SK-N-SH (cell line): Measurements from ENCODE around the gene BRD7. TPM values are rescaled to one million over a fixed set of nuclear protein-coding genes. Genes with fewer than 3 reads are reported as not detected.

ENCODE experiments used
- CTCF ChIA-PET: fragments of 300-600, 350-600 bp; formaldehyde crosslinking; extraction: SDS; loops from one replicate; lab custom pipeline; 2021; lab: Yijun Ruan, JAX
- POLR2A ChIA-PET: fragments of 350-600 bp; sonication (Branson Sonifier 250); formaldehyde crosslinking; extraction: SDS; loops from one replicate; lab custom pipeline; 2020; ENCODE audit warnings: antibody characterized with exemption, inconsistent platforms; lab: Yijun Ruan, JAX
- DNase-seq: peaks from one replicate; pipeline ENCODE4 v3.0.0; 2012
- H2AFZ ChIP-seq: fragments of 200-600 bp; sonication (generic); 2 replicates; pipeline ENCODE4 v1.8.1; 2016; ENCODE audit warnings: antibody characterized with exemption, mild to moderate bottlenecking, low read depth
- H3F3A ChIP-seq: fragments of 200-600 bp; sonication (generic); replicated peaks from 2 replicates; pipeline ENCODE3; 2016; ENCODE audit warnings: antibody characterized with exemption, mild to moderate bottlenecking; ENCODE audit not compliant: insufficient read depth
- H3K27ac ChIP-seq, 2 experiments: fragments of 200-500 bp in 1 of 2; fragments of 200-600 bp in 1 of 2; sonication (Bioruptor generic) in 1 of 2; sonication (generic), shearing (Covaris generic) in 1 of 2; 2 replicates each; pipeline versions ENCODE4 v1.5.1 to v1.6.1; 2014 to 2016; ENCODE audit warnings: low read depth in 2 of 2, inconsistent platforms in 1 of 2, low read length in 1 of 2, mild to moderate bottlenecking in 1 of 2, mixed read lengths in 1 of 2
- H3K27me3 ChIP-seq: fragments of 200-600 bp; sonication (generic), shearing (Covaris generic); 2 replicates; pipeline ENCODE4 v1.6.1; 2016; ENCODE audit warnings: mixed run types; ENCODE audit not compliant: insufficient read depth
- H3K36me3 ChIP-seq, 2 experiments: fragments of 200-500 bp in 1 of 2; fragments of 200-600 bp in 1 of 2; sonication (Bioruptor generic) in 1 of 2; sonication (generic) in 1 of 2; replicated peaks in 1 of 2; 2 replicates each; pipeline versions ENCODE3 to v1.5.1; 2014 to 2016; ENCODE audit warnings: low read length in 1 of 2, mild to moderate bottlenecking in 1 of 2; ENCODE audit not compliant: insufficient read depth in 2 of 2, control insufficient read depth in 1 of 2
- H3K4me1 ChIP-seq, 2 experiments: fragments of 200-500 bp in 1 of 2; fragments of 200-600 bp in 1 of 2; sonication (Bioruptor generic) in 1 of 2; sonication (generic), shearing (Covaris generic) in 1 of 2; 2 replicates each; pipeline versions ENCODE4 v1.5.1 to v1.6.1; 2014 to 2016; ENCODE audit warnings: low read depth in 1 of 2, low read length in 1 of 2, mixed run types in 1 of 2; ENCODE audit not compliant: insufficient read depth in 2 of 2, control insufficient read depth in 1 of 2
- H3K4me2 ChIP-seq: fragments of 200-600 bp; sonication (generic), shearing (Covaris generic); 2 replicates; pipeline ENCODE4 v1.6.1; 2017; ENCODE audit warnings: mixed run types
- H3K4me3 ChIP-seq, 2 experiments: fragments of 200-500 bp in 1 of 2; fragments of 200-600 bp in 1 of 2; sonication (Bioruptor generic) in 1 of 2; sonication (generic), shearing (Covaris generic) in 1 of 2; 2 replicates each; pipeline versions ENCODE4 v1.5.1 to v1.8.1; 2014 to 2016; ENCODE audit warnings: low read depth in 2 of 2, inconsistent platforms in 1 of 2, low read length in 1 of 2, mild to moderate bottlenecking in 1 of 2, mixed read lengths in 1 of 2, moderate library complexity in 1 of 2
- H3K79me2 ChIP-seq: fragments of 200-600 bp; sonication (generic); 2 replicates; pipeline ENCODE4 v1.8.1; 2017; ENCODE audit warnings: mild to moderate bottlenecking; ENCODE audit not compliant: insufficient read depth
- H3K9ac ChIP-seq: fragments of 200-600 bp; sonication (generic); 2 replicates; pipeline ENCODE4 v1.6.1; 2017; ENCODE audit warnings: mixed run types
- H3K9me2 ChIP-seq: fragments of 200-600 bp; sonication (generic); 2 replicates; pipeline ENCODE4 v1.6.1; 2017; ENCODE audit warnings: mixed run types
- H3K9me3 ChIP-seq: fragments of 200-600 bp; sonication (generic); 2 replicates; pipeline ENCODE4 v1.6.1; 2017; ENCODE audit warnings: mixed run types, mild to moderate bottlenecking, moderate library complexity
- H4K20me1 ChIP-seq: fragments of 200-600 bp; sonication (generic); 2 replicates; pipeline ENCODE4 v1.6.1; 2017; ENCODE audit warnings: mild to moderate bottlenecking, mixed run types; ENCODE audit not compliant: insufficient read depth
- CHD2 ChIP-seq: fragments of 150-350 bp; IDR thresholded peaks from 2 replicates; pipeline ENCODE4 v1.6.1; 2018; ENCODE audit warnings: low read length; ENCODE audit not compliant: partially characterized antibody
- EZH2phosphoT487 ChIP-seq: fragments of 200-600 bp; sonication (generic); IDR thresholded peaks from 2 replicates; pipeline ENCODE4 v1.6.1; 2017; ENCODE audit warnings: low read depth, mixed run types, mild to moderate bottlenecking, antibody characterized with exemption, moderate library complexity, borderline replicate concordance
- FOXJ3 ChIP-seq: sonication (generic); formaldehyde crosslinking; IDR thresholded peaks from 2 replicates; pipeline ENCODE4 v1.5.1; 2020; ENCODE audit warnings: mild to moderate bottlenecking, missing genetic modification reagents
- GABPA ChIP-seq: IDR thresholded peaks from 2 replicates; pipeline ENCODE4 v1.4.0; 2012; ENCODE audit warnings: low read depth, mild to moderate bottlenecking
- GATA2 ChIP-seq: sonication (generic); formaldehyde crosslinking; IDR thresholded peaks from 2 replicates; pipeline ENCODE4 v1.5.0; 2020; ENCODE audit warnings: mild to moderate bottlenecking, missing genetic modification reagents
- MEF2A ChIP-seq: IDR thresholded peaks from 2 replicates; pipeline ENCODE4 v1.4.0; 2012; ENCODE audit warnings: low read depth, borderline replicate concordance
- MXI1 ChIP-seq: IDR thresholded peaks from 2 replicates; pipeline ENCODE4 v1.6.1; 2012; ENCODE audit warnings: mild to moderate bottlenecking, low read depth, low read length, improper control_type of control experiment
- NFIC ChIP-seq: IDR thresholded peaks from 2 replicates; pipeline ENCODE4 v1.4.0; 2012; ENCODE audit warnings: borderline replicate concordance
- POLR2AphosphoS5 ChIP-seq: IDR thresholded peaks from 2 replicates; pipeline ENCODE4 v1.6.1; 2012; ENCODE audit warnings: low read depth, low read length
- RAD21 ChIP-seq: IDR thresholded peaks from 2 replicates; pipeline ENCODE4 v1.6.1; 2012; ENCODE audit warnings: mild to moderate bottlenecking, low read length
- RCOR1 ChIP-seq: fragments of 150-350 bp; IDR thresholded peaks from 2 replicates; pipeline ENCODE4 v1.6.1; 2017; ENCODE audit warnings: antibody characterized with exemption, low read length
- RFX5 ChIP-seq: IDR thresholded peaks from 2 replicates; pipeline ENCODE4 v1.6.1; 2012; ENCODE audit warnings: mild to moderate bottlenecking, improper control_type of control experiment, low read length
- RXRA ChIP-seq: IDR thresholded peaks from 2 replicates; pipeline ENCODE4 v1.4.0; 2012; ENCODE audit warnings: low read depth, mild to moderate bottlenecking, borderline replicate concordance
- SIN3A ChIP-seq: IDR thresholded peaks from 2 replicates; pipeline ENCODE4 v1.6.1; 2012; ENCODE audit warnings: low read depth, mild to moderate bottlenecking, low read length, moderate library complexity, borderline replicate concordance
- SMC3 ChIP-seq: IDR thresholded peaks from 2 replicates; pipeline ENCODE4 v1.6.1; 2012; ENCODE audit warnings: low read depth, low read length, improper control_type of control experiment
- WGBS: methylation state at CpG from one replicate; pipeline ENCODE4 v1.1.6; 2017; ENCODE audit warnings: low lambda C conversion rate; 5-methylcytosine and 5-hydroxymethylcytosine counted together
- polyA plus RNA-seq, 3 experiments: library from polyadenylated mRNA; depleted of rRNA; stranded (reverse); fragments of >200 nt; gene quantifications; 2 replicates each; pipeline ENCODE4 v1.2.3, GENCODE V29; 2012
- TF ChIP-seq, protein P1 (sequence below): IDR thresholded peaks from 2 replicates; pipeline ENCODE4 v1.6.1; 2012; ENCODE audit warnings: mild to moderate bottlenecking, low read depth, low read length, moderate library complexity
- TF ChIP-seq, protein P2 (sequence below): IDR thresholded peaks from 2 replicates; pipeline ENCODE4; 2012
- TF ChIP-seq, protein P3 (sequence below): fragments of 200-600 bp; sonication (generic); IDR thresholded peaks from 2 replicates; pipeline ENCODE4 v1.6.1; 2017; ENCODE audit warnings: antibody characterized with exemption, mild to moderate bottlenecking, moderate library complexity

The BRD7 gene
- polyA plus RNA-seq, 1 of the 3 experiments (the other 2 are of a cell fraction) = 32.9 TPM

DNA sequence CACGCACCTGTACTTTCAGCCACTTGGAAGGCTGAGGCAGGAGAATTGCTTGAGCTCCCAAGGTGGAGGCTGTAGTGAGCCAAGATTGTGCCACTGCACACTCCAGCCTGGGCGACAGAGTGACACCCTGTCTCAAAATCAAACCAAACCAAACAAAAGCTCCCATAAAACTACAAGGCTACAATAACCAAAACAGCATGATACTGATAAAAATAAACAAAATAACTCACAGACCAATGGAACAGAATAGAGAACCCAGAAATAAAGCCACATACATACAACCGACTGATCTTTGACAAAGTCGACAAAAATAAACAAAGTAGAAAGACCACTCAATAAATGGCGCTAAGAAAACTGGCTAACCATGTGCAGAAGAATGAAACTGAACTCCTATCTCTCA is 37.2 kb downstream of the BRD7 start:
- H4K20me1 ChIP-seq = no peaks in the 10 kb centered on the region
- H3K27ac ChIP-seq = no peak overlapping the region
- no peak overlapping the region for H3K4me2 ChIP-seq
- H3K36me3 ChIP-seq = peaks cover 64 to 70% of the 10 kb centered on the region in 2 experiments
- H3K27me3 ChIP-seq = no peaks in the 10 kb centered on the region
- no peaks in the 10 kb centered on the region for H3F3A ChIP-seq
- no peak for DNase-seq
- H3K4me3 ChIP-seq = no peak overlapping the region
- 98% methylated on average over 5 of the region's 5 CpGs for WGBS
- ChIA-PET POLR2A (interaction anchor here (0.6 kb wide), 1 partner anchor 111 kb away, joined by 3 read pairs; no protein-coding TSS in a partner anchor), CTCF (interaction anchor here (1.0 kb wide), 1 partner anchor 334 kb away, joined by 3 read pairs; no protein-coding TSS in a partner anchor)
- no peak overlapping the region for H2AFZ ChIP-seq
- H3K9me2 ChIP-seq = no peaks in the 10 kb centered on the region
- no peak overlapping the region for H3K9ac ChIP-seq
- H3K79me2 ChIP-seq = peaks cover 11% of the 10 kb centered on the region
- H3K4me1 ChIP-seq = no peaks in the 10 kb centered on the region
- TF ChIP-seq CHD2 = no peak
- TF ChIP-seq NFIC = no peak
- TF ChIP-seq FOXJ3 (CRISPR knock-in tag) = no peak
- no peak for TF ChIP-seq EZH2phosphoT487
- TF ChIP-seq, protein P1, sequence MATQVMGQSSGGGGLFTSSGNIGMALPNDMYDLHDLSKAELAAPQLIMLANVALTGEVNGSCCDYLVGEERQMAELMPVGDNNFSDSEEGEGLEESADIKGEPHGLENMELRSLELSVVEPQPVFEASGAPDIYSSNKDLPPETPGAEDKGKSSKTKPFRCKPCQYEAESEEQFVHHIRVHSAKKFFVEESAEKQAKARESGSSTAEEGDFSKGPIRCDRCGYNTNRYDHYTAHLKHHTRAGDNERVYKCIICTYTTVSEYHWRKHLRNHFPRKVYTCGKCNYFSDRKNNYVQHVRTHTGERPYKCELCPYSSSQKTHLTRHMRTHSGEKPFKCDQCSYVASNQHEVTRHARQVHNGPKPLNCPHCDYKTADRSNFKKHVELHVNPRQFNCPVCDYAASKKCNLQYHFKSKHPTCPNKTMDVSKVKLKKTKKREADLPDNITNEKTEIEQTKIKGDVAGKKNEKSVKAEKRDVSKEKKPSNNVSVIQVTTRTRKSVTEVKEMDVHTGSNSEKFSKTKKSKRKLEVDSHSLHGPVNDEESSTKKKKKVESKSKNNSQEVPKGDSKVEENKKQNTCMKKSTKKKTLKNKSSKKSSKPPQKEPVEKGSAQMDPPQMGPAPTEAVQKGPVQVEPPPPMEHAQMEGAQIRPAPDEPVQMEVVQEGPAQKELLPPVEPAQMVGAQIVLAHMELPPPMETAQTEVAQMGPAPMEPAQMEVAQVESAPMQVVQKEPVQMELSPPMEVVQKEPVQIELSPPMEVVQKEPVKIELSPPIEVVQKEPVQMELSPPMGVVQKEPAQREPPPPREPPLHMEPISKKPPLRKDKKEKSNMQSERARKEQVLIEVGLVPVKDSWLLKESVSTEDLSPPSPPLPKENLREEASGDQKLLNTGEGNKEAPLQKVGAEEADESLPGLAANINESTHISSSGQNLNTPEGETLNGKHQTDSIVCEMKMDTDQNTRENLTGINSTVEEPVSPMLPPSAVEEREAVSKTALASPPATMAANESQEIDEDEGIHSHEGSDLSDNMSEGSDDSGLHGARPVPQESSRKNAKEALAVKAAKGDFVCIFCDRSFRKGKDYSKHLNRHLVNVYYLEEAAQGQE = no peak
- no peak for TF ChIP-seq RAD21
- no peak for TF ChIP-seq RXRA
- TF ChIP-seq SIN3A = no peak
- TF ChIP-seq POLR2AphosphoS5 = no peak
- TF ChIP-seq SMC3 = no peak
- TF ChIP-seq, protein P2, sequence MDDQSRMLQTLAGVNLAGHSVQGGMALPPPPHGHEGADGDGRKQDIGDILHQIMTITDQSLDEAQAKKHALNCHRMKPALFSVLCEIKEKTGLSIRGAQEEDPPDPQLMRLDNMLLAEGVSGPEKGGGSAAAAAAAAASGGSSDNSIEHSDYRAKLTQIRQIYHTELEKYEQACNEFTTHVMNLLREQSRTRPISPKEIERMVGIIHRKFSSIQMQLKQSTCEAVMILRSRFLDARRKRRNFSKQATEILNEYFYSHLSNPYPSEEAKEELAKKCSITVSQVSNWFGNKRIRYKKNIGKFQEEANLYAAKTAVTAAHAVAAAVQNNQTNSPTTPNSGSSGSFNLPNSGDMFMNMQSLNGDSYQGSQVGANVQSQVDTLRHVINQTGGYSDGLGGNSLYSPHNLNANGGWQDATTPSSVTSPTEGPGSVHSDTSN = no peak
- TF ChIP-seq GABPA = no peak
- no peak for TF ChIP-seq RFX5
- TF ChIP-seq, protein P3, sequence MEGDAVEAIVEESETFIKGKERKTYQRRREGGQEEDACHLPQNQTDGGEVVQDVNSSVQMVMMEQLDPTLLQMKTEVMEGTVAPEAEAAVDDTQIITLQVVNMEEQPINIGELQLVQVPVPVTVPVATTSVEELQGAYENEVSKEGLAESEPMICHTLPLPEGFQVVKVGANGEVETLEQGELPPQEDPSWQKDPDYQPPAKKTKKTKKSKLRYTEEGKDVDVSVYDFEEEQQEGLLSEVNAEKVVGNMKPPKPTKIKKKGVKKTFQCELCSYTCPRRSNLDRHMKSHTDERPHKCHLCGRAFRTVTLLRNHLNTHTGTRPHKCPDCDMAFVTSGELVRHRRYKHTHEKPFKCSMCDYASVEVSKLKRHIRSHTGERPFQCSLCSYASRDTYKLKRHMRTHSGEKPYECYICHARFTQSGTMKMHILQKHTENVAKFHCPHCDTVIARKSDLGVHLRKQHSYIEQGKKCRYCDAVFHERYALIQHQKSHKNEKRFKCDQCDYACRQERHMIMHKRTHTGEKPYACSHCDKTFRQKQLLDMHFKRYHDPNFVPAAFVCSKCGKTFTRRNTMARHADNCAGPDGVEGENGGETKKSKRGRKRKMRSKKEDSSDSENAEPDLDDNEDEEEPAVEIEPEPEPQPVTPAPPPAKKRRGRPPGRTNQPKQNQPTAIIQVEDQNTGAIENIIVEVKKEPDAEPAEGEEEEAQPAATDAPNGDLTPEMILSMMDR = no peak
- no peak for TF ChIP-seq MEF2A
- TF ChIP-seq GATA2 (CRISPR knock-in tag) = no peak
- TF ChIP-seq RCOR1 = no peak
- no peak for TF ChIP-seq MXI1
- no peaks in the 10 kb centered on the region for H3K9me3 ChIP-seq
